GM12872 (cell line): Measurements from ENCODE around the gene RUFY3.

Experiments used
- CTCF ChIP-seq: IDR thresholded peaks from 3 replicates; pipeline ENCODE4 v1.5.1; 2011; ENCODE audit warnings: low read depth, mild to moderate bottlenecking, low read length, moderate library complexity; ENCODE audit not compliant: insufficient read depth

RUFY3 gene

DNA sequence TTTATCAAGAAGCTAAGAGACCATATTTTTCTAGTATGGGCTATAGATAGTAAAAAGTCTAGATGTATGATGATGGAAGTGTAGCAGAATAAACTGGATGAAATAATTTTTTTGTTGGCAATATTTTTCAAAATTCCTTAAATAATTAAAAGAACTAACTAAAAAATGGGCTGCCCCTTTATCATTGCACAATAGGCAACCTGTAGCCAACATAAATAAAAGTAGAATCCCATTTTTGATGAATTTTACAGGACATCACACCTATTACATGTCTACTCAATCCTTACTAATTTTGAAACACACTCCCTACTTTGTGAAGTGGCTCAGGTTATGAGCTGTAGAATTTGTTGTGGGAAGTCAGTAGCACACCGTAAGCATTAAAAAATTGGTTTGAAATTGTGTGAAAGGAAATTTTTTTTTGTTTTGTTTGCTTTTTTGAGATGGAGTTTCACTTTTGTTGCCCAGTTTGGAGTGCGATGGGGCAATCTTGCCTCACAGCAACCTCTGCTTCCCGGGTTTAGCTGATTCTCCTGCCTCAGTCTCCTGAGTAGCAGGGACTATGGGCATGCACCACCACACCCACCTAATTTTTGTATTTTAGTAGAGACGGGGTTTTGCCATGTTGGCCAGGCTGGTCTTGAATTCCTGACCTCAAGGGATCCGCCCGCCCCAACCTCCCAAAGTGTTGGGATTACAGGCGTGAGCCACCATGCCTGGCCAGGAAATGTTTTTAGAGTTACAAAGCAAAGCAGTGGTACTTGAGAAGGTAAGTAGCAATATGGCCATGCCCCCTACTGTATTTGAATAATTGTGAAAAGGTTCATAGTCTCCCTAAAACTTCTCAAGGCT lies 8.9 kb upstream of the RUFY3 start:
- TF ChIP-seq CTCF, result no peak

DNA sequence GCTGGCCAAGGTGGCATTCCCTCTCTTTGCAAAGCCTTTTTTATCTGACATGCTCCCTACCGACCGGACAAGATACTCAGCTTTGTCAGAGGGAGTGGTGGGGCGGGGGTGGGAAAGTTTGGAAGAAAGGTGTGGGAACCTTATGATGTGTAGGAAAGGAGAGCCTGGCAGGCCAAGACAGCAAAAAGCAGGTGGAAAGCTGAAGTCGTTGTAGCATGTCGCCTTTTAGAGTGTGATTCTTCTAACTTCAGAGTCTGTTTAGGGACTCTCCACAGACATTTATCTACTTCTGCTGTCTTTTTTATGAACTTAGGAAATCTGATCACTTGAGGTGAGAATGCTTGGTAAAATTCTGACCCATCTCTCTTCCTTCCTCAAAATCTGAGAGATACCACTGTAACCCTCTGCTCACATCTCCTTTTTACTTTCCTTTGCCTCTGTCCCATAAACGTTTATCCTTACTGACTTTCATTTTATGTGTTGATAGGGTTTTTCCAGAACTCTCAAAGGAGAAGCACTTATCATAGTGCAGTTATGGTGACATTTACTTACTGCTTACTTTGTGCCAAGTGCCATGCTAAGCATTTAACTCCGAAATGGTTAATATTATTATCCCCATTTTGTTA lies 8.2 kb upstream of the RUFY3 start:
- TF ChIP-seq CTCF, result no peak

DNA sequence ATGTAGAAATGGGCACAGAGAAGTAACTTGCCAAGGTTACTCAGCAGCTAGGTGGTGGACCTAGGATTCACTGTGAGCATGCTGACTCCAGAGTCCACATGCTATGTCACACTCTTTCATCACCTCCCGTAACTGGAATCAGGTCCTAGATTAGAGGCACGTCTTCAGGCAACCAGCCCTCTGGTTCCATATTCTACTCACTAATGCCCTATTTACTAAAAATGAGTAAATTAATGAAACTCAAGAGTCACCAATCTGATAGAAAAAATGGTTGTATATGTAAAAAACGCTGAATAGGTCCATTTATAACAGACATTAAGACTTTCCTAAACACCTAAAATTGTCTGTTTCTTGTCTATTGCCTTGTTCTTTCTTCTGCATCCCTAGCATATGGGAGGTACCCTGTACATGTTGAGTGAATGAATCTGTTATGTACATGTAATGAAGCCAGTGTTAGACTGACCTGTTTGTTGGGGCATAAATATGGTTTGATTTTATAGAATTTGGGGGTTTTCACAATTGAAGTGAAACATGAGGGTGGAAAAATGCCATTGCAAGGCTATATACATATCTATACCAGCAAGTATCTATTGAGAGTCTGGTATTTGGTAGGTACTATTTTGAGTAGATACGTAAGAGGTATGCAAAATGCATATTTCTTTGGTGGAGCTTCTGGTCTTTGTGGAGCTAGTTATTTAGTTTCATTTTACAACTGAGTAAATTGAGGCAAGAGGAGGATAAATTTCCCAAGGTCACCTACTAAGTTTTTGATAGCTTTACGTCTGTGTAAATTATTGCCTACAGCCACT lies 7.5 kb upstream of the RUFY3 start:
- TF ChIP-seq CTCF, result no peak

- no peak for TF ChIP-seq CTCF
These were observed 6.7 kb upstream of the RUFY3 start for GRCh38 chr4:70715097-70715496.

DNA sequence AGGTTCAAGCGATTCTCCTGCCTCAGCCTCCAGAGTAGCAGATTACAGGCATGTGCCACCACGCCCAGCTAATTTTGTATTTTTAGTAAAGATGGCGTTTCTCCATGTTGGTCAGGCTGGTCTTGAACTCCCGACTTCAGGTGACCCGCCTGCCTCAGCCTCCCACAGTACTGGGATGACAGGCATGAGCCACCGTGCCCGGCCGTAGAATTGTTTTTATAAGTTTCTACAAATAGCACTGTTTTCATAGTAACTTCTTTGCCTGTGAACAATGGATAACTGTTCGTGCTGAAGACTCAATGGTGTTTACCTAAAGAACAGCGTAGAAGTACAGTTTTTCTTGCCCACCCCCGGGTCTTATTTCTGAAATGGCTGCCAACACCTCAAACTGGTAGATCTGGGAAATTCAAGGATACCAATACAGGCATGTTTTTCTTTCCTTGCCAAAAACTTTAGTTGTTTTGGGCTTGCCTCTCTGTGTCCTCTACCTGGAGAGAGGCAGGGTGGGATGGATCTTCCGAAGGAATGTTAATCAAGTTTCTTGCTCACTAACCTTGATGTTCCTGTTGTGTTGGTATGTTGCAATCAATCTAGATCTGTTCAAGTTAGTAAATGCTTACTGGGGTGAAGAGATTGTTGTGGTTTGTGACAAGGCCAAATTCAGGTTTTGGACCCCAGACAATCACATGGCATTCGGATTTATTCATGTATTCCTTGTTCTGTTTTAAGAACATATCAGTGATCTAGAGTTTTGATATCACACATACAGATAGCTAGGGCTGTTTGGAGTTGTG lies 2.8 kb upstream of the RUFY3 start:
- no peak for TF ChIP-seq CTCF

DNA sequence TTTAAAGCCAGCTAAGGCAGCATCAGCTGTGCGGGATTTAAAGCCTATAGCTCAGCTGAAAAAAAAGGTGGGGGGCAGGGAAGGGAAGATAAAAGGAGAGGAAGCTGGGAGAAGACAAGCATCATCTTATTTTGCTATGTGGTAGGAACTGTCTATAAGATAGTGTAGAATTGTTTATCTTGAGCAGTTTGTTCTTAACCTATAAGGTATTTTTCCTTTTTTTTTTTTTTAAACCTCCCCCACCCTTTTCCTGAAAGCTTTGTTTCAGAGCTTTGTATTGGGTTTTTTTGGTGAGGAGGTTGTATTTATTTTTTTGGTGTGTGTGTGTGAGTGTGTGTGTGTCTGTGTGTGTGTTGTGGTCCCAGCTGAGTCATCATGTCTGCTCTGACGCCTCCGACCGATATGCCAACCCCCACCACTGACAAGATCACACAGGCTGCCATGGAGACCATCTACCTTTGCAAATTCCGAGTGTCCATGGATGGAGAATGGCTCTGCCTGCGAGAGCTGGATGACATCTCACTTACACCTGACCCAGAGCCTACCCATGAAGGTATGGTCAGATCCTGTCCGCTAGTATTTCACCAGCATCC lies 531 bp downstream of the RUFY3 start:
- no peak for TF ChIP-seq CTCF
